Thyroid gland (tissue), 4 donors: ENCODE data around the gene SORCS2. TPM values are rescaled to one million over a fixed set of nuclear protein-coding genes. Genes with fewer than 3 reads are reported as not detected.
A peak's percentile ranks its signal among the peaks of the same experiment; 100 is the strongest.

Experiments used
- DNase-seq, 2 donors: peaks; one replicate each; pipeline ENCODE4 v3.0.0-alpha.2; 2019
- H3K27ac ChIP-seq, 3 donors: fragments of 200-600 bp; sonication (generic); 1 replicate in 2 of 3; 2 replicates in 1 of 3; pipeline ENCODE4 v1.5.1; 2016 to 2019; ENCODE audit warnings: mild to moderate bottlenecking in 1 of 3, moderate library complexity in 1 of 3
- H3K27me3 ChIP-seq: fragments of 200-600 bp; sonication (generic); one replicate; pipeline ENCODE4 v1.5.1; 2019
- H3K36me3 ChIP-seq, 2 donors: fragments of 200-600 bp; sonication (generic); one replicate each; pipeline ENCODE4 v1.5.1; 2016 to 2019
- H3K4me1 ChIP-seq, 2 donors: fragments of 200-600 bp; sonication (generic); one replicate each; pipeline ENCODE4 v1.5.1; 2017 to 2019
- H3K4me3 ChIP-seq, 3 donors: fragments of 200-600 bp; sonication (generic); replicated peaks in 1 of 3; 1 replicate in 2 of 3; 2 replicates in 1 of 3; pipeline ENCODE4 v1.5.1; 2016; ENCODE audit warnings: mild to moderate bottlenecking in 1 of 3
- H3K9me3 ChIP-seq: fragments of 200-600 bp; sonication (generic); one replicate; pipeline ENCODE4 v1.5.1; 2017
- POLR2A ChIP-seq, 2 donors: fragments of 450-650 bp; IDR thresholded peaks; one replicate each; pipeline ENCODE4 v1.6.1; 2017; ENCODE audit warnings: antibody characterized with exemption in 2 of 2, mild to moderate bottlenecking in 2 of 2, moderate library complexity in 1 of 2
- WGBS, 2 donors: methylation state at CpG; one replicate each; pipeline ENCODE4 v1.1.5; 2017; 5-methylcytosine and 5-hydroxymethylcytosine counted together
- intact Hi-C: fragments of 100-400 bp; cut with DNase I; formaldehyde crosslinking; loops from one replicate; pipeline ENCODE4 v1.15.1; 2023
- total RNA-seq, 4 donors: library from RNA; depleted of rRNA; stranded (reverse); fragments of >200 nt; gene quantifications; one replicate each; pipeline ENCODE4 v1.2.3, GENCODE V29; 2016
- TF ChIP-seq, protein P1 (sequence below), 6 experiments: fragments of 200-600 bp in 3 of 6; fragments of 450-650 bp in 3 of 6; sonication (generic) in 3 of 6; IDR thresholded peaks; one replicate each; pipeline ENCODE4 v1.5.1; 2016 to 2019; ENCODE audit warnings: antibody characterized with exemption in 6 of 6, mild to moderate bottlenecking in 2 of 6, inconsistent platforms in 1 of 6, moderate library complexity in 1 of 6

The SORCS2 gene
- total RNA-seq, 4 donors from 2014 or later: 1.7 to 13.6 (median 3.6) TPM

DNA sequence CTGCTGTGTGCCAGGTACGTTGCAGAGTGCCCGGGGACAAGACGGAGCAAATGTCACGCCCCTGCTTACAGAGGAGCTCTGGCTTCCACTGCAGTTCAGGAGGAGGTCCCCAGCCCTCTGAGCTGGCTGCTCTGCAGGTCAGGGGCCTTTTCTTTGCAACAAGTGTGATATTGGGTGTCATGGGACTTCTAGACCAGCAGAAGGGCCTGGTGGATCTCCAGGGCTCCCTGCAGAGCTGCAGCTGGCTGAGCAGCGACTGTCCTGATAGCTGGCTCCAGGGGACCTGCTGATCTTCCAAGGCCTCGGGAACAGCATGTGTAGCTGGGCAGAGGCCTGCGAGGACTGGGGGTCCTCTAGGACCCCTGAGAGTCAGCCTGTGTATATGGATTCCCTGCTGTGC is 120.4 kb downstream of the SORCS2 start:
- H3K36me3 ChIP-seq: no peaks in the 10 kb centered on the region
- TF ChIP-seq POLR2A (IDR thresholded peaks at IDR 0.05): no peak
- TF ChIP-seq, protein P1, sequence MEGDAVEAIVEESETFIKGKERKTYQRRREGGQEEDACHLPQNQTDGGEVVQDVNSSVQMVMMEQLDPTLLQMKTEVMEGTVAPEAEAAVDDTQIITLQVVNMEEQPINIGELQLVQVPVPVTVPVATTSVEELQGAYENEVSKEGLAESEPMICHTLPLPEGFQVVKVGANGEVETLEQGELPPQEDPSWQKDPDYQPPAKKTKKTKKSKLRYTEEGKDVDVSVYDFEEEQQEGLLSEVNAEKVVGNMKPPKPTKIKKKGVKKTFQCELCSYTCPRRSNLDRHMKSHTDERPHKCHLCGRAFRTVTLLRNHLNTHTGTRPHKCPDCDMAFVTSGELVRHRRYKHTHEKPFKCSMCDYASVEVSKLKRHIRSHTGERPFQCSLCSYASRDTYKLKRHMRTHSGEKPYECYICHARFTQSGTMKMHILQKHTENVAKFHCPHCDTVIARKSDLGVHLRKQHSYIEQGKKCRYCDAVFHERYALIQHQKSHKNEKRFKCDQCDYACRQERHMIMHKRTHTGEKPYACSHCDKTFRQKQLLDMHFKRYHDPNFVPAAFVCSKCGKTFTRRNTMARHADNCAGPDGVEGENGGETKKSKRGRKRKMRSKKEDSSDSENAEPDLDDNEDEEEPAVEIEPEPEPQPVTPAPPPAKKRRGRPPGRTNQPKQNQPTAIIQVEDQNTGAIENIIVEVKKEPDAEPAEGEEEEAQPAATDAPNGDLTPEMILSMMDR (IDR thresholded peaks at IDR 0.05): no peak
- DNase-seq: no peak
- intact Hi-C loops: no loop called here
- no peak overlapping the region for H3K27ac ChIP-seq
- H3K27me3 ChIP-seq: no peaks in the 10 kb centered on the region
- 83% methylated on average over 7 of the region's 7 CpGs; no CpG with 5 or more reads in 1 of the 2 donors for WGBS, 2 donors
- no peaks in the 10 kb centered on the region for H3K9me3 ChIP-seq
- H3K4me1 ChIP-seq: peaks cover 3 to 4% of the 10 kb centered on the region in 2 donors
- H3K4me3 ChIP-seq: no peak overlapping the region

DNA sequence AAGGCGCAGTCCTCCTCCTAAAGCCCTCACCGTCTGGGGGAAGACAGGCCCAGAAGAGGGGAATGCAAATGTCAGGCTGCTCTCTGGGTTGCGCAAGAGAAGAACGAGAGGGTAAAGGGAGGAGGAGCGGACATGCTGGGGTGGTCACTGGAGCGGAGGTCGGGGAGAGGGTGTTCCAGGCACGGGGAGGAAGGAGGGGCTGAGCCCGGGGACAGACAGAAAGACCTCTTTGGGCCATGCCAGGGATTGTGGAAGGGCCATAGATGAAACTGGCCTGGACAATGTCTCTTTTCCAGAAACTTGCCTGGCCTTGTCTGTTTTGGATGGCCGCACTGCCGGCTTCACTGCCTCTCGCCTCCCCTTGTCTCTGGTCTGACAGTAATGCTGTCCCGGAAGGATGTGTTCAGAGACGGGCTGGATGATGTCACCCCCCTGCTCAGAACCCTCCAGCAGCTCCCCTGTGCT is 121.0 kb downstream of the SORCS2 start:
- peak; percentile 36 to 52 for DNase-seq
- no peaks in the 10 kb centered on the region for H3K9me3 ChIP-seq
- H3K27me3 ChIP-seq: no peaks in the 10 kb centered on the region
- peaks cover 3 to 4% of the 10 kb centered on the region in 2 donors for H3K4me1 ChIP-seq
- 40 to 44% methylated on average over 12 to 14 of the region's 14 CpGs for WGBS, 2 donors
- intact Hi-C loops: no loop called here
- peak overlapping the region in 1 of 3 donors; percentile 33 for H3K27ac ChIP-seq
- TF ChIP-seq POLR2A (IDR thresholded peaks at IDR 0.05): no peak
- TF ChIP-seq, protein P1 (IDR thresholded peaks at IDR 0.05): no peak
- H3K36me3 ChIP-seq: no peaks in the 10 kb centered on the region
- no peak overlapping the region for H3K4me3 ChIP-seq

DNA sequence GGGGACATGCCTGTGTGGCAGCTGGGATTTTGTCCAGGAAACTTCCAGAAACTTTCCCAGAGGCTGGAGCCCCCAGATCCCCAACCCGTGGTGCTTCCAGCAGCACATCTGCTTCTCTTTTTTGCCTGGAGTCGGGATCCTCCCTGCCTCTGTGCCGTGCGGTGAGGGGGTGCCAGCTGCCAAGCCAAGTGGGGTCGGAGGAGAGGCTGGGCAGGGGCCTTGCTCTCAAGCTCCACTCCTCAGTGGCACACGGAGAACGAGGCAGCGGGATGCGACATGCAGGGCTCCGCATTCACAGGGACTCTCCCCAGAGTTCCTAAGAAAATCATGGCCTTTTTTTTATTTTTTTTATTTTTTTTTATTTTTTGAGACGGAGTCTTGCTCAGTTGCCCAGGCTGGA is 121.7 kb downstream of the SORCS2 start:
- no peak for TF ChIP-seq POLR2A (IDR thresholded peaks at IDR 0.05)
- TF ChIP-seq, protein P1 (IDR thresholded peaks at IDR 0.05): no peak
- WGBS, 2 donors: 78 to 81% methylated on average over 11 of the region's 11 CpGs
- no peak overlapping the region for H3K4me3 ChIP-seq
- H3K9me3 ChIP-seq: no peaks in the 10 kb centered on the region
- intact Hi-C loops: no loop called here
- no peak for DNase-seq
- peak overlapping the region in 1 of 3 donors; percentile 33 for H3K27ac ChIP-seq
- H3K36me3 ChIP-seq: no peaks in the 10 kb centered on the region
- no peaks in the 10 kb centered on the region for H3K27me3 ChIP-seq
- peaks cover 3 to 4% of the 10 kb centered on the region in 2 donors for H3K4me1 ChIP-seq

DNA sequence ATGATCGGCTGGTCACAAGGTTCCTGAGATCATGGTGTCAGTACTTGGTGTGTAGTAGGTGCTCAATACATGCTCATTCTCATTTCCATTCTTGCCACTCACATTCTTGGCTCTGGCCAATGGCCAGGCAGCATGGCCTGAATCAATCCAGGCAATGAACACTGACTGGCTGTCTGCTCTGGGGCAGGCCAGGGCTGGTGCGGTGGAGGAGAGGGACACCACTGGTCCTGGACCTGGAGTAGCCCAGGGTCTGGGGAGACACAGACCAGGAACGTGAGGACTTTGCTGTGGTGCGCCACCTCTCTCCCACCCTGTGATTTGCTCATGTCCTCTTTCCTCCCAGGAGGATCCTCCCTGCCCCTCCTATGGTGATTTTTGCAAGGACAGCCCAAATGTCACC is 122.9 kb downstream of the SORCS2 start:
- no peak for DNase-seq
- Histone ChIP-seq H3K27me3 (no peaks in the 10 kb centered on the region), H3K4me3 (no peak overlapping the region), H3K4me1 (peaks cover 3 to 4% of the 10 kb centered on the region in 2 donors), H3K9me3 (no peaks in the 10 kb centered on the region), H3K36me3 (no peaks in the 10 kb centered on the region), H3K27ac (no peak overlapping the region)
- TF ChIP-seq POLR2A (IDR thresholded peaks at IDR 0.05): no peak
- TF ChIP-seq, protein P1 (IDR thresholded peaks at IDR 0.05): no peak
- intact Hi-C loops: no loop called here
- WGBS, 2 donors: 74 to 83% methylated on average over 3 to 4 of the region's 4 CpGs

DNA sequence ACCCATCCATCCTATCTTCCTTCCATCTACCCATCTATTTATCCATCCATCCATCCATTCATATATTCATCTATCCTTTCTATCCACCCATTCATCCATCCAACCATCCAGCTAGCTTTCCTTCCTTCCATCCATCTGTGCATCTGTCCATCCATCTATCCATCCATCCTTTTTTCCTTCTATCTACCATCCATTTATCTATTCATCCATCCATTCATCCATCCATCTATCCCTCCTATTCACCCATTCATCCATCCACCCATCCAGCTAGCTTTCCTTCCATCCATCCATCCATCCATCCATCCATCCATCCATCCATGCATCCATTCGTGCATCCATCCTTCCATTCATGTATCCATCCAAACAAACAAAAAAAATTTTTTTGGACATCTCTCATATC is 123.6 kb downstream of the SORCS2 start:
- Histone ChIP-seq H3K27me3 (no peaks in the 10 kb centered on the region), H3K4me3 (no peak overlapping the region), H3K9me3 (no peaks in the 10 kb centered on the region), H3K4me1 (peaks cover 3 to 4% of the 10 kb centered on the region in 2 donors), H3K36me3 (no peaks in the 10 kb centered on the region), H3K27ac (no peak overlapping the region)
- no peak for DNase-seq
- 38 to 98% methylated on average over 1 of the region's 1 CpG for WGBS, 2 donors
- intact Hi-C loops: no loop called here
- no peak for TF ChIP-seq POLR2A (IDR thresholded peaks at IDR 0.05)
- TF ChIP-seq, protein P1 (IDR thresholded peaks at IDR 0.05): no peak
